MM.1S (cell line): Measurements from ENCODE around the gene SLC28A1.

Experiments used
- DNase-seq: peaks from one replicate; pipeline ENCODE4 v3.0.0-alpha.2; 2015
- H2AFZ ChIP-seq: fragments of 300-600 bp; sonication (generic); 2 replicates; pipeline ENCODE4 v1.6.0; 2016; ENCODE audit warnings: antibody characterized with exemption, low read length
- H3F3A ChIP-seq: fragments of 300-600 bp; sonication (generic); 2 replicates; pipeline ENCODE4 v1.6.1; 2016; ENCODE audit warnings: mild to moderate bottlenecking, antibody characterized with exemption, low read length, moderate library complexity, mixed read lengths; ENCODE audit not compliant: insufficient read depth
- H3K27ac ChIP-seq: fragments of 300-600 bp; sonication (generic); 2 replicates; pipeline ENCODE4 v1.5.1; 2016; ENCODE audit warnings: mild to moderate bottlenecking, low read length
- H3K27me3 ChIP-seq: fragments of 300-600 bp; sonication (generic); replicated peaks from 2 replicates; pipeline ENCODE4 v1.6.0; 2016; ENCODE audit warnings: low read length; ENCODE audit not compliant: insufficient read depth
- H3K36me3 ChIP-seq: fragments of 300-600 bp; sonication (generic); replicated peaks from 2 replicates; pipeline ENCODE4 v1.6.1; 2016; ENCODE audit warnings: mild to moderate bottlenecking, low read length, mixed read lengths; ENCODE audit not compliant: insufficient read depth
- H3K4me1 ChIP-seq: fragments of 300-600 bp; sonication (generic); 2 replicates; pipeline ENCODE4 v1.6.1; 2016; ENCODE audit warnings: low read length, mixed read lengths
- H3K4me2 ChIP-seq: fragments of 300-600 bp; sonication (generic); 2 replicates; pipeline ENCODE4 v1.6.0; 2016; ENCODE audit warnings: low read depth, low read length
- H3K4me3 ChIP-seq: fragments of 300-600 bp; sonication (generic); 2 replicates; pipeline ENCODE4 v1.5.1; 2016; ENCODE audit warnings: low read length, mixed read lengths
- H3K79me2 ChIP-seq: fragments of 300-600 bp; sonication (generic); 2 replicates; pipeline ENCODE4 v1.6.1; 2016; ENCODE audit warnings: mixed run types, low read length, mixed read lengths
- H3K9ac ChIP-seq: fragments of 300-600 bp; sonication (generic); 2 replicates; pipeline ENCODE4 v1.6.1; 2016; ENCODE audit warnings: low read length, mixed read lengths
- H3K9me2 ChIP-seq: fragments of 300-600 bp; sonication (generic); replicated peaks from 2 replicates; pipeline ENCODE4 v1.6.1; 2016; ENCODE audit warnings: mild to moderate bottlenecking, low read length, mixed read lengths; ENCODE audit not compliant: insufficient read depth
- H3K9me3 ChIP-seq: fragments of 300-600 bp; sonication (generic); replicated peaks from 2 replicates; pipeline ENCODE4 v1.6.1; 2016; ENCODE audit warnings: mild to moderate bottlenecking, low read length, mixed read lengths; ENCODE audit not compliant: insufficient read depth
- H4K20me1 ChIP-seq: fragments of 300-600 bp; sonication (generic); 2 replicates; pipeline ENCODE4 v1.6.1; 2016; ENCODE audit warnings: mild to moderate bottlenecking, low read length, moderate library complexity, mixed read lengths; ENCODE audit not compliant: insufficient read depth
- CTCF ChIP-seq: fragments of 300-600 bp; sonication (generic); IDR thresholded peaks from 2 replicates; pipeline ENCODE4 v1.5.1; 2016; ENCODE audit warnings: antibody characterized with exemption, low read length, mixed read lengths
- EZH2 ChIP-seq: fragments of 300-600 bp; sonication (generic); optimal IDR thresholded peaks from 2 replicates; pipeline ENCODE3; 2017; ENCODE audit warnings: low read depth, mild to moderate bottlenecking, antibody characterized with exemption, low read length, mixed read lengths
- EZH2phosphoT487 ChIP-seq: fragments of 300-600 bp; sonication (generic); IDR thresholded peaks from 2 replicates; pipeline ENCODE4 v1.6.1; 2018; ENCODE audit warnings: antibody characterized with exemption, low read length

The SLC28A1 gene

GRCh38 chr15:84979651-84980050 is 95.2 kb downstream of the SLC28A1 start:
- DNase-seq, result no peak
- H3K4me1 ChIP-seq, result no peaks in the 10 kb centered on the region; the same call in 1 of the 2 replicates
- no peak overlapping the region for H3K27ac ChIP-seq
- peak overlapping the region; percentile 82; the same call in 1 of the 2 replicates for H3K4me2 ChIP-seq
- peaks cover 3% of the 10 kb centered on the region; the same call in 1 of the 2 replicates for H3K79me2 ChIP-seq
- no peak for TF ChIP-seq EZH2
- TF ChIP-seq CTCF, result no peak
- TF ChIP-seq EZH2phosphoT487, result no peak
- no peak overlapping the region for H3K9ac ChIP-seq
- H2AFZ ChIP-seq, result peak overlapping the region; percentile 94
- H3K36me3 ChIP-seq, result no peaks in the 10 kb centered on the region
- no peaks in the 10 kb centered on the region for H3K27me3 ChIP-seq
- no peaks in the 10 kb centered on the region for H3K9me3 ChIP-seq
- peak overlapping the region; percentile 97; the same call in 1 of the 2 replicates for H3K4me3 ChIP-seq
- 0 out of 2 replicates have a peak, but pooled peaks cover 3% of the 10 kb centered on the region for H3F3A ChIP-seq
- no peaks in the 10 kb centered on the region for H3K9me2 ChIP-seq
- no peaks in the 10 kb centered on the region for H4K20me1 ChIP-seq

GRCh38 chr15:84980196-84981053 is 96.0 kb downstream of the SLC28A1 start:
- Histone ChIP-seq H3K9ac (peak overlapping the region; percentile 85), H3K36me3 (no peaks in the 10 kb centered on the region), H2AFZ (peak overlapping the region; percentile 94), H3K4me2 (peak overlapping the region; percentile 82), H4K20me1 (no peaks in the 10 kb centered on the region), H3K79me2 (peaks cover 4% of the 10 kb centered on the region; the same call in 1 of the 2 replicates), H3K4me3 (peak overlapping the region; percentile 97), H3K4me1 (no peaks in the 10 kb centered on the region; the same call in 1 of the 2 replicates), H3F3A (0 out of 2 replicates have a peak, but pooled peaks cover 3% of the 10 kb centered on the region), H3K9me2 (no peaks in the 10 kb centered on the region), H3K9me3 (no peaks in the 10 kb centered on the region), H3K27ac (peak overlapping the region; percentile 91), H3K27me3 (no peaks in the 10 kb centered on the region)
- no peak for TF ChIP-seq CTCF
- DNase-seq, result peak; percentile 86

GRCh38 chr15:84981054-84981710 is 96.7 kb downstream of the SLC28A1 start:
- Histone ChIP-seq H3K27ac (peak overlapping the region; percentile 91), H3K9me3 (no peaks in the 10 kb centered on the region), H3K79me2 (peaks cover 12% of the 10 kb centered on the region; the same call in 1 of the 2 replicates), H3K27me3 (no peaks in the 10 kb centered on the region), H3K4me1 (no peaks in the 10 kb centered on the region; the same call in 1 of the 2 replicates), H2AFZ (peak overlapping the region; percentile 94), H4K20me1 (no peaks in the 10 kb centered on the region), H3K9me2 (no peaks in the 10 kb centered on the region), H3K9ac (peak overlapping the region; percentile 85), H3K4me3 (peak overlapping the region; percentile 97), H3F3A (0 out of 2 replicates have a peak, but pooled peaks cover 3% of the 10 kb centered on the region), H3K4me2 (peak overlapping the region; percentile 82; the same call in 1 of the 2 replicates), H3K36me3 (no peaks in the 10 kb centered on the region)
- TF ChIP-seq EZH2phosphoT487 (no peak), EZH2 (no peak), CTCF (no peak)
- peak; percentile 98 for DNase-seq
